ENCODE measurements around the gene NACAD.

- TF ChIP-seq MAFK (IDR thresholded peaks at IDR 0.05; ENCODE audit: low read depth, low read length) (no peak), CTCF (conservative IDR thresholded peaks at IDR 0.05; ENCODE audit: low read depth, low read length) (no peak), POLR2A (IDR thresholded peaks at IDR 0.05; ENCODE audit: low read depth, low read length) (no peak), RAD21 (IDR thresholded peaks at IDR 0.05; ENCODE audit: low read length) (no peak), RCOR1 (IDR thresholded peaks at IDR 0.05; ENCODE audit: insufficient replicate concordance, low read length) (no peak), ELK1 (IDR thresholded peaks at IDR 0.05; ENCODE audit: borderline replicate concordance, low read depth, low read length) (no peak), USF2 (IDR thresholded peaks at IDR 0.05; ENCODE audit: low read depth, low read length) (no peak), SMC3 (IDR thresholded peaks at IDR 0.05; ENCODE audit: low read depth, low read length) (no peak), RFX5 (IDR thresholded peaks at IDR 0.05; ENCODE audit: low read depth, low read length) (no peak)
These were observed 44.6 kb upstream of the NACAD start for GRCh38 chr7:45133352-45133751.
